Measurements from ENCODE around the gene LAMA1. TPM values are rescaled to one million over a fixed set of nuclear protein-coding genes. Genes with fewer than 3 reads are reported as not detected.

Gene LAMA1
- total RNA-seq, 6 donors from 2014 or later: 0.89 to 3.1 (median 1.5) TPM

DNA sequence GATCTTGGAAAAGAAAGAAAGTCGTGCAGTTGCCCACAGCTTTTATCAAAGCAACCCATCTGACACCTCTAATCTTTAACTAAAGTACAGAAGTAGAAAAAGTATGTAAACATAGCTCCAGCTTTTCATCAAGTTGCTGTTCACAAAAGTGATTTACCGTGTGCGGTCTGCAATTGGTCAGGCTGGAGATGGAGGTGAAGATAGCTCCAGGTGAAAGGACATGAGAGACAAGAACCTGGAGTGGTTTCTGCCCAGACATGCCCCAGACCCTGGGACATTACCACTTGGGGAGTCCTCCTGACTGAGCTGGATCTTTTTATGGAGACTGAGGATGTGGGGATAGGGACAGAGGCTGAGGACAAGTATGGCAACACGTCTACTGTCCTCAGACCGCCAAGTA, 82.7 kb downstream of the LAMA1 start:
- Histone ChIP-seq H3K4me3 (no peak overlapping the region), H3K27me3 (no peaks in the 10 kb centered on the region), H3K36me3 (no peaks in the 10 kb centered on the region), H3K4me1 (peaks cover 0 to 5% (median 0%) of the 10 kb centered on the region in 4 donors), H3K27ac (no peak overlapping the region), H3K9me3 (no peaks in the 10 kb centered on the region)
- TF ChIP-seq, protein P1, sequence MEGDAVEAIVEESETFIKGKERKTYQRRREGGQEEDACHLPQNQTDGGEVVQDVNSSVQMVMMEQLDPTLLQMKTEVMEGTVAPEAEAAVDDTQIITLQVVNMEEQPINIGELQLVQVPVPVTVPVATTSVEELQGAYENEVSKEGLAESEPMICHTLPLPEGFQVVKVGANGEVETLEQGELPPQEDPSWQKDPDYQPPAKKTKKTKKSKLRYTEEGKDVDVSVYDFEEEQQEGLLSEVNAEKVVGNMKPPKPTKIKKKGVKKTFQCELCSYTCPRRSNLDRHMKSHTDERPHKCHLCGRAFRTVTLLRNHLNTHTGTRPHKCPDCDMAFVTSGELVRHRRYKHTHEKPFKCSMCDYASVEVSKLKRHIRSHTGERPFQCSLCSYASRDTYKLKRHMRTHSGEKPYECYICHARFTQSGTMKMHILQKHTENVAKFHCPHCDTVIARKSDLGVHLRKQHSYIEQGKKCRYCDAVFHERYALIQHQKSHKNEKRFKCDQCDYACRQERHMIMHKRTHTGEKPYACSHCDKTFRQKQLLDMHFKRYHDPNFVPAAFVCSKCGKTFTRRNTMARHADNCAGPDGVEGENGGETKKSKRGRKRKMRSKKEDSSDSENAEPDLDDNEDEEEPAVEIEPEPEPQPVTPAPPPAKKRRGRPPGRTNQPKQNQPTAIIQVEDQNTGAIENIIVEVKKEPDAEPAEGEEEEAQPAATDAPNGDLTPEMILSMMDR (IDR thresholded peaks at IDR 0.05): no peak
- TF ChIP-seq POLR2AphosphoS5 (IDR thresholded peaks at IDR 0.05) (no peak), EP300 (IDR thresholded peaks at IDR 0.05) (no peak), POLR2A (IDR thresholded peaks at IDR 0.05) (no peak)
- WGBS, 2 donors: 66 to 74% methylated on average over 5 of the region's 5 CpGs
- ATAC-seq (ENCODE audit: low FRiP score in 2 of 2) (no peak), DNase-seq (no peak)

DNA sequence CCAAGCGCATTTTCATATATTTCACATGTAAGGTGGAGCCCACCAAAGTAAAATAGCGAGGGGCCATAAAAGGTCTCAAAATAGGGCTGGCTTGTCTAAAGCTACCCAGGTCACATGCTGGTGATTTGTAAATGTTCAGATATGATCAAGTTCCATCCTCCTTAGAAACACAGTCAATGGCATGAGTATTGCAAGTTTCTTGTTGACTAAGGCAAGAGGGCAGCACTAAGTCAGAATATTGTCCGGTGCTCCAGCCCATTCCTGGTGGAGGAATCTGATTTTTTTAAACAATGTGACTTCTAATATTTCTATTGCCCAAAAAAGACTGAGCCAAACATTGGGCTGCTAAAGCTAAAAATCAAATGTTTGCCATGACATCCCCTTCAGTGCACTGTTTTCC, 85.1 kb downstream of the LAMA1 start:
- Histone ChIP-seq H3K36me3 (no peaks in the 10 kb centered on the region), H3K27ac (no peak overlapping the region), H3K9me3 (no peaks in the 10 kb centered on the region), H3K27me3 (no peaks in the 10 kb centered on the region), H3K4me3 (no peak overlapping the region), H3K4me1 (no peaks in the 10 kb centered on the region)
- DNase-seq (no peak), ATAC-seq (ENCODE audit: low FRiP score in 2 of 2) (no peak)
- WGBS, 2 donors: 82 to 93% methylated on average over 3 of the region's 3 CpGs
- no peak for TF ChIP-seq EP300 (IDR thresholded peaks at IDR 0.05)
- TF ChIP-seq POLR2AphosphoS5 (IDR thresholded peaks at IDR 0.05): no peak
- TF ChIP-seq POLR2A (IDR thresholded peaks at IDR 0.05): no peak

DNA sequence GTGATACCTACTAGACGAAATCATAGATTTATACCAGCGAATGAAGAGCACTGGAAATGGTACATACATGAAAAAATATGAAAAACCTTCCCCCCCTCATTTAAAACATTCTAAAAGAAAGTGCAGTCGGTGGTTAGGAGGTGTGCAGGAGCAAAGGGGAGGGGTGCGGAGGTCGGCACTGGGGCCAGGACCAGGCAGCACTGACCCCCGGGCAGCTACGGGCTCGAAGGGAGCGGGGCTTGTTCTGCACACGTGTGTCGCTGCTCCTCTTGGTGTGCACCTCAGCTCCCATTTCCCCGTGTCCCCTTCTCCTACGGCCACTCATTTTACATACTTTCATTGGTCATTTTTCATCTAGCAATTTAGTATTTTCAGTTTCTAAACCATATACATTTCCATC, 89.0 kb downstream of the LAMA1 start:
- Histone ChIP-seq H3K36me3 (no peaks in the 10 kb centered on the region), H3K27ac (no peak overlapping the region), H3K4me3 (no peak overlapping the region), H3K27me3 (no peaks in the 10 kb centered on the region), H3K9me3 (no peaks in the 10 kb centered on the region), H3K4me1 (no peaks in the 10 kb centered on the region)
- 88% methylated on average over 13 of the region's 13 CpGs for WGBS, 2 donors
- peak in 1 of 2 donors; percentile 64 for DNase-seq
- TF ChIP-seq POLR2A (IDR thresholded peaks at IDR 0.05) (no peak), EP300 (IDR thresholded peaks at IDR 0.05) (no peak), POLR2AphosphoS5 (IDR thresholded peaks at IDR 0.05) (no peak)
- TF ChIP-seq, protein P1 (IDR thresholded peaks at IDR 0.05): no peak
- ATAC-seq (ENCODE audit: low FRiP score in 2 of 2): no peak

DNA sequence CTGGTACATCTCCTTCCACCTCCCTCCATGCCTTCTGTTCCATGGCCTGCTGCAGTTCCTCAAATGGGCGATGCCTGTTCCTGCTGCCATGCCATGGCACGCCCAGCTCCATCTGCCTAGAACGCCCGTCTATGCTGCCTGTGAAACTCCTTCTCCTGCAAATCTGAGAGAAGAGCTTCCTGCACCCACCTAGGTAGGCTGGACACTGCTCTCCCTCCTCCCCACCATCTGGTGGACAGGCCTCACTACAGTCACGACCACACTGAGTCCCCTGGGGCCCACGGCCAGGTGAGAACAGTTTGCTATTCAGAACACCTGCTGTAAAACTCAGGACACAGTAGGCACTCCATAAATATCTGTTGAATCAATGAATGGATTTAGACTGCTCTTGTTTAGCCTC, 92.4 kb downstream of the LAMA1 start:
- Histone ChIP-seq H3K27ac (no peak overlapping the region), H3K4me1 (no peaks in the 10 kb centered on the region), H3K4me3 (no peak overlapping the region), H3K36me3 (no peaks in the 10 kb centered on the region), H3K27me3 (no peaks in the 10 kb centered on the region), H3K9me3 (no peaks in the 10 kb centered on the region)
- TF ChIP-seq POLR2A (IDR thresholded peaks at IDR 0.05) (no peak), EP300 (IDR thresholded peaks at IDR 0.05) (no peak), POLR2AphosphoS5 (IDR thresholded peaks at IDR 0.05) (no peak)
- TF ChIP-seq, protein P1 (IDR thresholded peaks at IDR 0.05): no peak
- WGBS, 2 donors: 85 to 100% methylated on average over 3 of the region's 6 CpGs
- ATAC-seq (ENCODE audit: low FRiP score in 2 of 2) (no peak), DNase-seq (no peak)

DNA sequence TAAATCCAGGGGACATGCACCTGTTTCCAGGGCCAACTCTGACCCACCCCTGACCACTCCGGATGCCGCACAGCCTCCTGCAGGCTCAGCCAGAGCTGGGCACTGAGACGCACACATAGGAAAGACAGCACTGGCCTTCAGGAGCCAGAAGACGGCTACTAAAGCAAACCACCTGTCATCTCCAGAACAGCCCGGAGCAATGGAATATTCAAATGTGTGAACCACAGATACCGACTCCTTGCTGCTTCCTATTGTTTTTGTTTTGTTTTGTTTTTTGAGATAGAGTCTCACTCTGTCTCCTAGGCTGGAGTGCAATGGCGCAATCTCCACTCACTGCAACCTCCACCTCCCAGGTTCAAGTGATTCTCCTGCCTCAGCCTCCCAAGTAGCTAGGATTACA, 94.0 kb downstream of the LAMA1 start:
- TF ChIP-seq, protein P1 (IDR thresholded peaks at IDR 0.05): no peak
- TF ChIP-seq EP300 (IDR thresholded peaks at IDR 0.05): no peak
- TF ChIP-seq POLR2A (IDR thresholded peaks at IDR 0.05): no peak
- no peak for TF ChIP-seq POLR2AphosphoS5 (IDR thresholded peaks at IDR 0.05)
- ATAC-seq (ENCODE audit: low FRiP score in 2 of 2): no peak
- H3K27ac ChIP-seq: no peak overlapping the region
- H3K4me1 ChIP-seq: no peaks in the 10 kb centered on the region
- no peaks in the 10 kb centered on the region for H3K27me3 ChIP-seq
- H3K36me3 ChIP-seq: no peaks in the 10 kb centered on the region
- no peak for DNase-seq
- WGBS, 2 donors: 93 to 98% methylated on average over 7 of the region's 7 CpGs
- H3K9me3 ChIP-seq: no peaks in the 10 kb centered on the region
- no peak overlapping the region for H3K4me3 ChIP-seq
